KOPT-K1 (cell line): ENCODE results near the gene FNDC3A.

ENCODE experiments used
- H3K27ac ChIP-seq: fragments of 200-600 bp; sonication (generic); 2 replicates; pipeline ENCODE4 v1.5.1; 2016; ENCODE audit warnings: antibody characterized with exemption, mild to moderate bottlenecking, low read depth, low read length; ENCODE audit not compliant: poor library complexity, severe bottlenecking
- H3K36me3 ChIP-seq: fragments of 200-600 bp; sonication (generic); 2 replicates; pipeline ENCODE4 v1.5.1; 2017; ENCODE audit warnings: antibody characterized with exemption, mild to moderate bottlenecking, low read length, moderate library complexity; ENCODE audit not compliant: insufficient read depth
- H3K9me3 ChIP-seq: fragments of 200-600 bp; sonication (generic); 2 replicates; pipeline ENCODE4 v1.5.1; 2017; ENCODE audit warnings: antibody characterized with exemption, low read length, mild to moderate bottlenecking; ENCODE audit not compliant: insufficient read depth, poor library complexity, severe bottlenecking

The FNDC3A gene

DNA sequence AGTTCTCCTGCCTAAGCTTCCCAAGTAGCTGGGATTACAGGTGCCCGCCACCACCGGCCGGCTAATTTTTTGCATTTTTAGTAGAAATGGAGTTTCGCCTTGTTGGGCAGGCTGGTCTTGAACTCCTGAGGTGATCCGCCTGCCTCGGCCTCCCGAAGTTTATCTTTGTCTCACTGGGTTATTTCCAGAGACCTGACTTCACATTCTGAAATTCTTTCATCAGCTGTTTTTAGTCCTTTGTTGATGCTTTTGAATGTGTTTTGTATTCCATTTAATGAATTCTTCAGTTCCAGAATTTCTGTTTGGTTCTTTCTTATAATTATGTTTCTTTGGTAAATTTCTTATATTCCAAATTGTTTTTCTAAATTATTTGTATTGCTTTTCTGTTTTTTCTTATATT, 189.0 kb downstream of the FNDC3A start:
- H3K36me3 ChIP-seq = peaks cover 63% of the 10 kb centered on the region
- peaks cover 41% of the 10 kb centered on the region for H3K9me3 ChIP-seq
- no peak overlapping the region for H3K27ac ChIP-seq

GRCh38 chr13:49165798-49166752, 190.4 kb downstream of the FNDC3A start:
- Histone ChIP-seq H3K27ac (no peak overlapping the region), H3K36me3 (peaks cover 74% of the 10 kb centered on the region), H3K9me3 (peaks cover 39% of the 10 kb centered on the region)

DNA sequence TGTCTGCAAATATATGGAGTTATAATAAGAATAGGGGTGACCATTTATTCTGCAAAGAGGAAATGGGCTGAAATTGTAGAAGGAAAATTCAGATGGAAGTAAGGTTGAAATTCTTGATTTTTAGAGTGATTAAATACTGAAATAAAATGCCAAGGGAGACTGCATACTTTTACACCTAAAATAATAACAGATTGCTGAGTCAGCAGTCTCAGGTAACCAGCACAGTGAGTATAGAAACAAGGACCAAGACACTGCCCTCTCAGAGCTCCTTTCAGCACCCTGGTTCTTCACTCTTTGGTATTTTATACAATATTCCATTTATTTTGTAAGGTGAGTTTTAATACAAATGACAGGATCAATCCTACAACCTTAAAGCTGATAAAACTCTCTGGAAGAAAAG, 195.6 kb downstream of the FNDC3A start:
- H3K9me3 ChIP-seq = no peaks in the 10 kb centered on the region
- H3K27ac ChIP-seq = no peak overlapping the region
- peaks cover 82% of the 10 kb centered on the region for H3K36me3 ChIP-seq

GRCh38 chr13:49183672-49184325, 208.1 kb downstream of the FNDC3A start:
- Histone ChIP-seq H3K27ac (no peak overlapping the region), H3K36me3 (peaks cover 92% of the 10 kb centered on the region), H3K9me3 (no peaks in the 10 kb centered on the region)

DNA sequence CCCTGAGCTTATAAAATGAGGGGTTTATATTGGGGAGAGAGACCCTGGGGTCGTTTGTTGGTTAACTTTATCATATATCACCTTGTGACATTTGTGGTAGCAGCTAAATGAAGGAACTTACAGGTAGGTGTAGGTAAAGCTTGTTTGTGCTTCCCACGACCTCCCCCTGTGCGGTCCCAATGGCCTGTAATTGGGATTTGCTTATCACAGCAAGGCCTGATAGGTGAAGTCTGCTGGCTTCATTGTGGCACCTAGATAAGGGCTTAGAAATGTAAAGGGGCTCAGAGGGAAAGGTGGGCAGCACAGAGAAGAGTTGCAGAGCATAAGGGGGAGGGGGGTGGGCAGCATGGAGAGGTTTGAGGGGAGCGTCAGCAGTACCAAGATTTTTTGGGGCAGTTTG, 208.9 kb downstream of the FNDC3A start:
- Histone ChIP-seq H3K9me3 (no peaks in the 10 kb centered on the region), H3K27ac (no peak overlapping the region), H3K36me3 (peaks cover 92% of the 10 kb centered on the region)

GRCh38 chr13:49185264-49185663, 209.6 kb downstream of the FNDC3A start:
- Histone ChIP-seq H3K27ac (no peak overlapping the region), H3K36me3 (peaks cover 91% of the 10 kb centered on the region), H3K9me3 (no peaks in the 10 kb centered on the region)

GRCh38 chr13:49190901-49191300, 215.2 kb downstream of the FNDC3A start:
- Histone ChIP-seq H3K27ac (peak overlapping the region; percentile 22), H3K9me3 (no peaks in the 10 kb centered on the region), H3K36me3 (peaks cover 90% of the 10 kb centered on the region)

DNA sequence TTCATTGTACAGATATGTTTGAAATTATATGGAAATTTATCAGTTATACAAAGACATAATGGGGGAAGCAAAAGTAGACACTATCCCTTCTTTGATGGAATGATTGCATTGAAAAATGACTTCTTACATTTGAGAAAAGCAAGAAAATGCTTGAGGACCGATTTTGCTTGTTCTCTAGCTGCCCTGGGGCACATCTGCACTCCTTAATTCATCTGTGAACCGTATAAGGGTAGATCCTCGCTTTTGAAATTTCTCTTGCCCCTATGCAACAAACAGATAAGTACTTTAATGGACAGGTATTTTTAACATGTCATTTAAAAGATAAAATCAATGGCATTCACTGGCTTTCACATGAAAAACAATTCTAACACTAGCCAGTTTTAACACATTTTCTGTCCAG, 230.9 kb downstream of the FNDC3A start:
- Histone ChIP-seq H3K27ac (no peak overlapping the region), H3K36me3 (peaks cover 86% of the 10 kb centered on the region), H3K9me3 (no peaks in the 10 kb centered on the region)

GRCh38 chr13:49208619-49209018, 232.9 kb downstream of the FNDC3A start:
- peaks cover 66% of the 10 kb centered on the region for H3K36me3 ChIP-seq
- no peaks in the 10 kb centered on the region for H3K9me3 ChIP-seq
- no peak overlapping the region for H3K27ac ChIP-seq

DNA sequence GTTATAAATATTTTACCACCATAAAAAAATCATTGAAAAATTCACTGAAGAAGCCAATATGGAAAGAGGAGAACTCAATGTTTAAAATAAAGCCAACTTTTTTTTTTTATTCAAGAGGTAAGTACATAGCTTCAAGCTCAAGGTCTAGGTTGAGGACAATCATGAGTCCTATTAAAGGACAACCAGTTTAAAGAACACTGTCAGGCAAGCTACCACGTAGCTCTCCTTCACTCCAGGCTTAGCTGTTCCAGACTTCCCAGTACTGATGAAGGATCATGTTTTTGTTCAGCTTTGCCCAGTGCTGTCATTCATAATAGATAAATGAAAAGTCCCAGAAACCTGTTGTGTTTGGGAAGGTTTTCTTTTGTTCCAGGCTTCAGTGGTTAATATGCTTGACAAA, 234.4 kb downstream of the FNDC3A start:
- no peaks in the 10 kb centered on the region for H3K9me3 ChIP-seq
- peaks cover 52% of the 10 kb centered on the region for H3K36me3 ChIP-seq
- H3K27ac ChIP-seq = no peak overlapping the region

- Histone ChIP-seq H3K27ac (no peak overlapping the region), H3K36me3 (peaks cover 46% of the 10 kb centered on the region), H3K9me3 (no peaks in the 10 kb centered on the region)
Measured at GRCh38 chr13:49210669-49211068, 235.0 kb downstream of the FNDC3A start.

DNA sequence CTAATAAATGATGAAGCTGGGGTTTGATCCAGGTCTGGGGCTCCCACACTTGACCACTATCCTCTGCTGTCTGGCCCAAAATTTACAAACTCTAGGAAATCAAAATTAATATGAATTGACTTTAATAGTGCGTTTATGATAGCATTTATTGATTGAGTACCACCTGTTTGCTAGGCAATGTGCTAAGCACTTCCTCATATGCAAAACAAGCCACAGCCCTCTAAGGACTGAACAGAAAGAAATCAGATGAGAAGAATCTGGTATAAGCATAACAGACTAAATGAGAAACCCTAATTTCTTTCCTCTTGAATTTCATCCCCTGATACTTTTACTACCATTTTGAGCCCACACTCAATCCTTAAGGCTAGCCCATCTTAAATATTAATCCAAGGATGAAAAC, 237.8 kb downstream of the FNDC3A start:
- Histone ChIP-seq H3K36me3 (peaks cover 18% of the 10 kb centered on the region), H3K9me3 (no peaks in the 10 kb centered on the region), H3K27ac (no peak overlapping the region)

DNA sequence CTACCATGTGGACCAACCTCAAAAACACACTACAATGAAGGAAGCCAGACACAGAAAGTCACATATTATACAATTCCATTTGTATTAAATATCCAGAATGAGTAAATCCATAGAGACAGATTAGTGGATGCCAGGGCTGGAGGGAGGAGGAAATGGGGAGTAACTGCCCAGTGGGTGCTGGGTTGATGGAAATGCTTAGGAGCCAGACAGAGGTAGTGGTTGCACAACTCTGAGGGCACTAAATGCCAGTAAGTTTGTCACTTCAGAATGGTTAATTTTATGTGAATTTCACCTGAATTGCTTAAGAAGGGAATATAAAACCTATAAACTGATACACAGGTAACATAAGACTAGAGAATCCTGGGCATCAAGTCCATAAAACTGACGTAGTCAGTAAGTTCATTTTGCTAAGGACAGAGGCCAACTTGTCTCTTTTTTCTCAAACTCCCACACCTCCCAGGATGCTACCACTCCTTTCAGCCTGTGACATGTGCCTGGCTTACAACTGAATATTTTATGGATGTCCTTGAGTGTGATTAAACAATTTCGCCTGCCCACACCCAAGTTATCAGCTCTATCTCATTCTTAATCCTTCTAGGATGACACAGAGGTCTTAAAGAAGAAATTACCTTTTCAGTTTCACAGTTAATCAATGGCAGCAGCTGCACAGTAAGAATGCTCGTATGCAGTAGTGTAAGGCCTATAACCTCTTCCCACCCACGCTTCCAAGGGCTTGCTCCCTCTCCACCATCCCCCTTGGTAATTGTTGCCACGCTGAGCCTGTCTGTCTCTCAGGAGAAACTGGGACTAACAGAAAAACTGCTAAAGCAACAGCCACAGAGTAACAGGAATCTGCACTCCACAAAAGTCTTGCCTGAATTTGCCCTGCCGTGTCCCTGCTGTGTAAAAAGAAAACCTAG, 238.5 kb downstream of the FNDC3A start:
- Histone ChIP-seq H3K27ac (peak overlapping the region; percentile 69), H3K36me3 (peaks cover 18% of the 10 kb centered on the region), H3K9me3 (no peaks in the 10 kb centered on the region)

GRCh38 chr13:49214917-49215376, 239.2 kb downstream of the FNDC3A start:
- Histone ChIP-seq H3K27ac (peak overlapping the region; percentile 69), H3K36me3 (peaks cover 11% of the 10 kb centered on the region), H3K9me3 (no peaks in the 10 kb centered on the region)

DNA sequence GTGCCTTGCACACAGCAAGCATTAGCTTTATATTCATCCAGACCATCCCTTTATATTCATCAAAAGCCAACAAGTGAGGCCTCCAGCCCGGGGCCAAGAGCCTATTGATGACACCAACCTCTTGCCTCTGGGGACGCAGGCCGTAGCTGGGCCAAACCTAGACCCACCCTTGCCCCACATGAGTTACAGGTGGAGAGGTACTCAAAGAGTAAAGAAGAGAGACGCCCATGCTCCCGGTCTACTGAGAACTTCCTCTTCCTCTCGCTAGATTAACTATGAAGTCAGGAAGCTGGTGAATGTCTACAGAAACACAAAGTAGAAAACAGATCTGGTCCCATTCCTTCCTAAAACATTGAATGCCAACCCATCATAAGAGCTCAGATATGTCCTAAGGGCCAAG, 240.6 kb downstream of the FNDC3A start:
- Histone ChIP-seq H3K36me3 (no peaks in the 10 kb centered on the region), H3K9me3 (no peaks in the 10 kb centered on the region), H3K27ac (no peak overlapping the region)
